ENCODE results near the gene CXCL5. TPM values are rescaled to one million over a fixed set of nuclear protein-coding genes. Genes with fewer than 3 reads are reported as not detected.

Gene CXCL5
- total RNA-seq, 1 donor = 0.36 TPM

GRCh38 chr4:74018116-74018515 is 19.6 kb upstream of the CXCL5 start:
- TF ChIP-seq, protein P1, sequence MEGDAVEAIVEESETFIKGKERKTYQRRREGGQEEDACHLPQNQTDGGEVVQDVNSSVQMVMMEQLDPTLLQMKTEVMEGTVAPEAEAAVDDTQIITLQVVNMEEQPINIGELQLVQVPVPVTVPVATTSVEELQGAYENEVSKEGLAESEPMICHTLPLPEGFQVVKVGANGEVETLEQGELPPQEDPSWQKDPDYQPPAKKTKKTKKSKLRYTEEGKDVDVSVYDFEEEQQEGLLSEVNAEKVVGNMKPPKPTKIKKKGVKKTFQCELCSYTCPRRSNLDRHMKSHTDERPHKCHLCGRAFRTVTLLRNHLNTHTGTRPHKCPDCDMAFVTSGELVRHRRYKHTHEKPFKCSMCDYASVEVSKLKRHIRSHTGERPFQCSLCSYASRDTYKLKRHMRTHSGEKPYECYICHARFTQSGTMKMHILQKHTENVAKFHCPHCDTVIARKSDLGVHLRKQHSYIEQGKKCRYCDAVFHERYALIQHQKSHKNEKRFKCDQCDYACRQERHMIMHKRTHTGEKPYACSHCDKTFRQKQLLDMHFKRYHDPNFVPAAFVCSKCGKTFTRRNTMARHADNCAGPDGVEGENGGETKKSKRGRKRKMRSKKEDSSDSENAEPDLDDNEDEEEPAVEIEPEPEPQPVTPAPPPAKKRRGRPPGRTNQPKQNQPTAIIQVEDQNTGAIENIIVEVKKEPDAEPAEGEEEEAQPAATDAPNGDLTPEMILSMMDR (IDR thresholded peaks at IDR 0.05; ENCODE audit: insufficient read depth, low read length) = no peak
- H3K4me3 ChIP-seq (ENCODE audit: low read depth, low read length) = no peak overlapping the region
- DNase-seq (ENCODE audit: low read depth) = no peak

DNA sequence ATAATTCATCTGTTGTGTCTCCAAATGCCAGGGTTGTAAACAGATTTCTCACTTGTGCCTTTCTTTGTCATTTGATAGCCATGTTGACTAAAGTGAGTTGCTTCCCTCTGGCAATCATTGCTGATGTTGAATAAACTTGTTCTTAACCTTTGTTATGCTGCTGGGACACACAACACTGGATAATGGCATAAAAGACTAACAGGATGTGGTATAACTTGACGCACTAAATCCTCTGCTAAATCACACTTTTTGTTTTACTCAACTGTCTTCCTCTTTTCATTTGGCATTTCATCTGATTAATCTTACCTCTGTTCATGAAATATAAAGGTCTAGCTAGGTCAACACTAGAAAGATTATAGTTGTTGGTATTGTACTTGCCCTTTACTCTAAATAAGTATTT is 17.6 kb upstream of the CXCL5 start:
- H3K4me3 ChIP-seq (ENCODE audit: low read depth, low read length) = no peak overlapping the region
- DNase-seq (ENCODE audit: low read depth) = no peak
- TF ChIP-seq, protein P1 (IDR thresholded peaks at IDR 0.05; ENCODE audit: insufficient read depth, low read length) = no peak

DNA sequence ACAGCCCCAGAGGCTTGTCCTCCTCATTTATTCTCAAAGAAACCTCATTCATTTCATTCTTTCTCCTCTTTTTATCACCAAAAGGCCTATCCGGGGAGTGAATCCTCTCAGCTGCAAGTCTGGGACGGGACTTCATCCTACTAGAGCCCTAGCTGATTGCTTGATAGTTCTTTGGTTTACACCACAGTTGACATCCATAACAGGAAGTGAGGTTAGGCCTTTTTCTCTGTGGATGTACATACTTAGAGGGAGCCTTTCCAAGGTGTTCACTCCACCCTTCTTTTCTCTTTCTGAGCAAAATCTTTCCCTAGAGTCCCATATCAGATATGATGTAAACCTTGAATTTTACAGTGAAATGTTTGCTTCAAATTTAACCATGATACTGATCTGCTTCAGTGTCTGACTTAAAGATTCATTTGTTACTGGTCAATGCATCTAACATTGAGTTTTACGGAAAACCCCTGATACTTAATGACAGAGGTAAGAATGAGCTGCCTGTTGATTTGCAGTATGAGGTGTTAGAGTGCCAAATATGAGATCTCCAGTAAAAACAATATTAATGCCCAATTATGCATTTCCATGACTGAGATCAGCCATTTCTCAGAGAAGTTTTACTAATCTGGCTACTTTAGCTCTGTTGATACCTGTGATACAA is 16.8 kb upstream of the CXCL5 start:
- TF ChIP-seq, protein P1 (IDR thresholded peaks at IDR 0.05; ENCODE audit: insufficient read depth, low read length) = no peak
- DNase-seq (ENCODE audit: low read depth) = no peak
- H3K4me3 ChIP-seq (ENCODE audit: low read depth, low read length) = no peak overlapping the region

GRCh38 chr4:74014332-74014731 is 15.9 kb upstream of the CXCL5 start:
- no peak overlapping the region for H3K4me3 ChIP-seq (ENCODE audit: low read depth, low read length)
- TF ChIP-seq, protein P1 (IDR thresholded peaks at IDR 0.05; ENCODE audit: insufficient read depth, low read length) = no peak
- peak; percentile 25 for DNase-seq (ENCODE audit: low read depth)

GRCh38 chr4:74013264-74013663 is 14.8 kb upstream of the CXCL5 start:
- DNase-seq (ENCODE audit: low read depth) = no peak
- no peak overlapping the region for H3K4me3 ChIP-seq (ENCODE audit: low read depth, low read length)
- TF ChIP-seq, protein P1 (IDR thresholded peaks at IDR 0.05; ENCODE audit: insufficient read depth, low read length) = no peak

DNA sequence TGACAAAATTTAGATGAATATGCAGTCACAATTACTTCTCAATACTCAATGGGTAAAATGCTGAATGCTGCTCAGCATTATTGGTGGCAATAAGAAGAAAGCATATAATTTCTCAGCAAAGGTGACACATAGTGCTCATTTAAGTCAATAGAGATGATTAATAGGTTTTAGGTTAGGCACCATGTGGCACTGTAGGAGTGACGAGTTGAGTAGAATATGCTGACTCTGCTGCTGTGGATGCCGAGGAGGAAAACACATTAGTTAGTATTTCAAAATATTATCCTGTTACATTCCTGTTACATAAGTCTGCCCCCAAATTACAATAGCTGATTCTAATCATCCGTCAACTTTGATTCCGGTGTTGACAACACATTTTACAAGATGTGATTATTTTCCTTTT is 13.7 kb upstream of the CXCL5 start:
- TF ChIP-seq, protein P1 (IDR thresholded peaks at IDR 0.05; ENCODE audit: insufficient read depth, low read length) = no peak
- no peak overlapping the region for H3K4me3 ChIP-seq (ENCODE audit: low read depth, low read length)
- DNase-seq (ENCODE audit: low read depth) = no peak

- no peak overlapping the region for H3K4me3 ChIP-seq (ENCODE audit: low read depth, low read length)
- no peak for DNase-seq (ENCODE audit: low read depth)
Measured at GRCh38 chr4:74009307-74009706, 10.8 kb upstream of the CXCL5 start.

More at GRCh38 chr4:74009307-74009706, 10.8 kb upstream of the CXCL5 start:
- TF ChIP-seq, protein P1 (IDR thresholded peaks at IDR 0.05; ENCODE audit: insufficient read depth, low read length) = no peak
